Endometrial microvascular endothelial cells (primary cell): ENCODE data around the gene CYTH3. TPM values are rescaled to one million over a fixed set of nuclear protein-coding genes. Genes with fewer than 3 reads are reported as not detected.
"Not testable (repeated sequence)": the region's sequence is repeated elsewhere in the genome, so short reads cannot be mapped to it uniquely, and the experiment has no call there.

ENCODE experiments used
- in situ Hi-C: cut with HindIII; loops from 2 replicates; pipeline ENCODE4 v1.10.0; 2017; ENCODE audit warnings: low sequenced_read_pairs, low pct_unique_long_range_greater_than_20kb; ENCODE audit errors: inconsistent ontology term
- total RNA-seq: library from RNA; depleted of rRNA; stranded (reverse); fragments of >200 nt; gene quantifications from one replicate; pipeline ENCODE4 v1.2.3, GENCODE V29; 2015; ENCODE audit errors: inconsistent ontology term

Gene CYTH3
- total RNA-seq, 1 donor from 2014 or later, result 8.9 TPM

DNA sequence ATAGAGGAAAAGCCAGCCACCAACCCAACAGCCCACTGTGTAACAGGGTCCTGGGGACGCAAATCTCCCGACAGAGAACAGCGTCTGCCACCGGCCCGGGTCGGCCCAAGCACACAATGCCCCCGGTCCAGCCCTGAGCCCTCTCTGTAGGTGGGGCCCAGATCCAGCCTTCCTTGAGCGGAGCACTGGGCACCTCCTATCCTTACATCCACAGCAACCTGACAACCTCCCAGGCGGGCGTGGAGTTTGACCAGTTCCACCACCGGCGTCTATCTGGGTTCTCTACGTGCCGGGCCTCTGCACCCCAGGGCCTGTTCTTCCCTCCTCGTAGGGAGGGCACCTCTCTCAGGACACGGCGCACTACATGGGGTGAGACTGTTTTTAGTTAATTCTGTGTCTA lies 109.0 kb downstream of the CYTH3 start:
- in situ Hi-C loops, result no loop called here

DNA sequence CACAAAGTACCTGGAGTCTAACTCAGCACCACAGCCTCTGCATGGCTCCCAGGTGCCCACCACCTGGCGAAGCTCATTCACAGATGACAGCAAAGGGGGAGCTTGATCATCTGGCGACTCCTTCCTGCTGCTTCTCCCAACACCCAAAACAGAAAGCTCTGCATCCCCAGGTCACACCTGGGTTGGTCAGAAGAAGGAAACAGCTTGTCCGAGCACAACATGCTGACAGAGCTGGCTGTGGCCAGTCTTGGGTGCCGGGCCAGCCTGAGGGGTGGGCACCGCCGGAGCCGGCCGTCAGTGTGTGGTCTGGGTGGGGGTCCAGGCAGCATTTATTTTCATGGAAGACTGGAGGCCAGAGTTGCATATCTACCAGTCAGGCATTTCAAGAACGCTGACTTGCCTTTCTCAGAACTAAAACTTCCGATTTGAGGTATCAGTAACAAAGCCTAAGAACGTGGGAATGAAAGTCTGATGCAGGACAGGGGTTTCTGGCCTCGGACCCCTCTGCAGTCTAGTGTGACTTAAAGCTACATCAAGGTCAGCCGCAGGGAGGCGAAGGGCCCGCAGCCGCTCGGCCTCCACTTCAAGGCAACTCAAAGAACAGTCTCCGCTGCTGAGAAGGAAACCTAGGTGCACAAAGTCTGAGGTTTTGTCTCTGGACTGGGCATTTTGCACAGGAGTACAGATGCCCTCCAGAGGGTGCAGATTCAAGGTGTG lies 109.6 kb downstream of the CYTH3 start:
- in situ Hi-C loops, result no loop called here

DNA sequence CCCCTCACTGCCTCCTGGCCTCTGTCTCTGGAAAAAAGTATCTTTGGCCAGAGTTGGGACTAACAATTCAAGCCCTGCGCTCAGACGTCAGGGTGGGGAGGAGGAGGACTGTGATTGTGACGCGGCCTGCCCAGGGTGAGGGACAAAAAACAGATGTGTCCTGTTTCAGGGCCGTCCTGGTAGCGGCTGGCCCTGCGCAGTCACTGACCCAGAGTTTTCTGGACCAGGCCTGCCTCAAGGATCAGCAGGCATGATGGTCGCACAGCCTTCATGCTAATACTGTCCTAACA lies 110.1 kb downstream of the CYTH3 start:
- in situ Hi-C loops, result no loop called here

DNA sequence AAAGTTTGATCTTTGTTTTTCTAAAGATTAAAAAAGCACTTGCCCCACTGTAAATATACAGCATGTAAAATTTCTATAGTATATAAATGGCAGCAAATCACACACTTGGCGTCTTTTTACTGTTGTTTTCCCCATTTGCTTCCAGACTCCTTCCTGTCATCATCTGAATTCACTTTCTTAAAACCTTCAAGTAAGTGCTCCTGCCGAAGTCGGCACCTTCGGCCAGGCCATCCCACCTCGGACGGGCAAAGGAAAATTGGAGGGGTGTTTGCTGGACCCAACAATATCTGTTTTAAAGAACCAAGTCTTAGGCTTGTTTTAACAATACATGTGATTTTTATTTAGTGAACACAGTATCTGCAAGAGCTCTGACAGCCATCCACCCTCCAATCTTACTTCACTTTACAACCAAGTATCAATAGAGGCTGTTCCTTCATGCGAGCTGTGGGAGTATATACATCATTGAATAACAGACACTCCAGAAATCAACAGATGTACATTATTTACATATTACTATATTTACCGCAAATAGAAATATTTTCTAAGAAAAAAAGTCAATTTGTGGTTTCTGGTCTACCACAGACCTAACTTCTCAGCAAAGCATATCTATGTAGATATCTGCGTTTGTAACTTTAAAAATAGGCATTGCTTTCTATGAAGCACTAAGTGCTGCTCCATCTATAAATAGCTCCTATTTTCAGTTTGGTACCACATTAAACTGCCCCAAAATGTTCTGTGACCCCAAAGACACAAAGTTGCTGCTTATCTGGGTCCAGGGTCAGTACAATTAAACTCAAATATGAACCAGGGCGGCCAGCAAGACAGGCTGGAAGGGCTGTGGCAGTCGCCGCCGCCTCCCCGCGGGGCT lies 110.7 kb downstream of the CYTH3 start:
- in situ Hi-C loops, result no loop called here

DNA sequence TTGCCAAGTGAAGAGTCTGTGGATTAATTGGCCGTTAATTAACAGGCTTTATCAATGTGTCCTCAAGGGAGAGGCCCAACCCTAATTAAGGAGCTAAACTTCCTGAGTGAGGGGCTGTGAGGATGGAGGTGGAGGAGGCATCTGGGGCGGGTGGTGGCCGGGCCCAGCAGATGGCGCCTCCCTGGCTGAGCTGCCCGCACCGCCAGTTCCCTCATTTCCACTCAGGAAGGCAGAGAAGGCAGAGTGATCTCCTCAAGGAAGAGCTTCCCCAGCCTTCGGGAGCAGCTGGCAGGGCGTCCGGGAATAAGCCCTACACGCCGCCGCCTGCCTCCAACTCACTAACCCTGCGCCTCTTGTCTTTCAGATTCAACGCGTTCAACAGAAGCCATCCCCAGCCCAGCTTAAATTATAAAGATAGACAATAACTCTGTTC lies 112.2 kb downstream of the CYTH3 start:
- in situ Hi-C loops, result no loop called here

DNA sequence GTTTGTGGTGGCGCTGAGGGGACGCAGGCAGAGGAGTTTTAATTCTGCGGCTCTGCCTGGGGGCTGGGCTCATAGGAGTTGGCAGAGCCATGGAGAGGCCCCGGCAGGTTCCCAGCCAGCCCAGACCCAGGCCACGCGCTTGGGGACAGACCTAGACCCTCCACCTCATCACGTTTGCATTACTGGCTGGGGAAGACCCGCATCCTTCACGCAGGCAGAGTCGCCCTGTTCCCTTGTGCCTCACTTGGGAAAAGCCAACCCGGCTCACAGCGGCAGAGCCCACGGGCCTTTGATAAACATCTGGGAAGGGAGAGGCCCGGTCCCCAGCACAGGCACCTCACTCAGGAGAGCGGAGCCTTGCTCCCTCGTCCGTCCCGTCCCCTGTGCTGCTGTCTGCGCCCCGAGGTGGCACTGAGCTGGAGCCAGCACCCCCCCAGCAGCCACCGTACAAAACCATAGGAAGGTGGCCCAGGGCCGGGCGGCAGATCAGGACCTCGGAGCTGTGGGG lies 112.8 kb downstream of the CYTH3 start:
- in situ Hi-C loops, result no loop called here

DNA sequence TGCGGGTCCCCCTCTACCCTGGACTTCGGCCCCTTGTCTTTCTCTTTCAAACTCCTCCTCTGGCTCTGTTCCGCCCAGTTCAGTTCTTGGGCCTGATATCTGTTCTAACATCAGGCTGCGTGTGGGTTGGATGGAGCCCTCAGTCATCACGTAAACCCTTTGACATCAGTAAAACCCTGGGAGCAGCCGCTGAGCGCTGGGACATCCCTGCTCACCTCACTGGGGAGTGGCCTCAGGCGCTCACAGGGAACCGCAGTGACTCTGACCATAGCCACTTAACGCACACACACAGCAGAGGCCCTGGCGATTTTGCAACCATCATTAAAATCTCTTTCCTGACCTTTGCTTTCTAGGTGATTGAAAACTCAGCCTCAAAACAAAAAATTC lies 113.3 kb downstream of the CYTH3 start:
- in situ Hi-C loops, result no loop called here

DNA sequence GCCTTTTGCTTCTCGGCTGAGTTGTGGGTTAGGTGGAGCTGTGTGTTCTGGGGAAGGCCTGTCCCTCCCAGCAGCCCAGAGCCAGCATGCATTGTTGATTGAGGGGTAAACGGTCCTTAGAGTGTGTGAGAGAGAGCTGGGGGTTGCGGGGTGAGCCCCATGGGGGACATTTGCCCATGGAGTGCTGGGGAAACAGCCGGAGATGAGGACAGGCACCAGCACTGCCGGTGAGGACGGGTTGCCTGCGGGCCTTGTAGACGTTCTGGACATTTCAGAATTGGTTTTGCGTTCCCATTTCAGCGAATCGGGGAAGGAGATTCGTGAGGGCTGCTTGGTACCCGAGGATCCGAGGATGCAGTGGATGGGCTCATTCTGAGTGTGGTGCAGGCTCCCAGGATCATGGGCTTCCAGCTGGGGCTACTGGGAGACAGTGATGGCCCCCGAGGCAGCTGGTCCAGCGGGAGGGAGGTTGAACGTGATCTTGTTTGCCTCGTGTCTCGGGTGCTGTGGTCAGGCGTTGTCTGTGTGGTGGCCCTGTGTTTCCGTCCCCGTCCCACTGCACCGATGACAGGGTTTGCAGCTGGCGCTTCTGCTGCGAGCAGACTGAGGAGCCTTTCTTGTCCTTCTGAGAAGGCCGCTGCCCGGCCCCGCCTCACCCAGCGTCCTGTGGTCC lies 113.9 kb downstream of the CYTH3 start:
- in situ Hi-C loops, result no loop called here

DNA sequence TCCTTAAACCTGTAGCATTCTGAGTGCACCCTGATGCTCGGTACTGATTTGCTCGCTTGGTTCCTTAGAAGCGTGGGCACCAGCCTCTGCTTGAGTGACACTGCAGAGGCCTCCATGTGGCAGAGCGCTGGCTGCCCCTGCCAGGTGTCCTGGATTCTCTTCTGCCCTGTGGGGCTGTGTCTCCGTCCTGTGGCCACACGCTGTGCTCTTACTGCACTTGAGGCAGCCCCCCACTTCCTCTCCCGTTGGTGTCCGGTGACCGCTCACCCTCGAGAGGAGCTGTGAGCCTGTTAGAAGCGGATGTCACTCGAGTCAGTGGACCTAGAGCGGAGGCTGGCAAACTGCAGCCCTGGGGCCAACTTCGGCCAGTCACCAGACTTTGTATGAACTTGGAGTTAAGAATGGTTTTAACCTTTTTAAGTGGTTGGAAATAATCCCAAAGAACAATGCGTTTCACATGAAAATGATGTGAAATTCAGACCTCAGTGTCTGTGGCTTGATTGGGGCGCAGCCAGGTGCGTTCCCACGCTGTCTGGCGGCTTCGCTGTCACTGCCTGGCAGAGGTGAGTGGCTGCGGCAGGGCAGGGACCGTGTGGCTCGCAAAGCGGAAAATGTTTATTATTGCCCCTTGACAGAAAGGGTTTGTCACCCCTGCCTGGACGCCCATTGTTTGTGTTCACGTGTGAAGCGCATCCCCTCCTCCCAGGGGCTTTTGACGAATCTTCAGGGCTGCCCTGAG lies 114.6 kb downstream of the CYTH3 start:
- in situ Hi-C loops, result no loop called here

DNA sequence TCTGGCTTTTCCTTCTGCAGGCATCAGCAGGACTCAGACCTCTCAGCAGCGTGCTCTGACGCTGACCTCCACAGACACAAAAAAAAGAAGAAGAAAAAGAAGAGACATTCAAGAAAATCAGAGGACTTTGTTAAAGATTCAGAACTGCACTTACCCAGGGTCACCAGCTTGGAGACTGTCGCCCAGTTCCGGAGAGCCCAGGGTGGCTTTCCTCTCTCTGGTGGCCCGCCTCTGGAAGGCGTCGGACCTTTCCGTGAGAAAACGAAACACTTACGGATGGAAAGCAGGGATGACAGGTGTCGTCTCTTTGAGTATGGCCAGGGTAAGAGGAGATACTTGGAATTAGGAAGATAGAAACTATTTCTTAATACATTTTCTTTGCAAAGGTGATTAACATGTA lies 115.7 kb downstream of the CYTH3 start:
- in situ Hi-C loops, result no loop called here

DNA sequence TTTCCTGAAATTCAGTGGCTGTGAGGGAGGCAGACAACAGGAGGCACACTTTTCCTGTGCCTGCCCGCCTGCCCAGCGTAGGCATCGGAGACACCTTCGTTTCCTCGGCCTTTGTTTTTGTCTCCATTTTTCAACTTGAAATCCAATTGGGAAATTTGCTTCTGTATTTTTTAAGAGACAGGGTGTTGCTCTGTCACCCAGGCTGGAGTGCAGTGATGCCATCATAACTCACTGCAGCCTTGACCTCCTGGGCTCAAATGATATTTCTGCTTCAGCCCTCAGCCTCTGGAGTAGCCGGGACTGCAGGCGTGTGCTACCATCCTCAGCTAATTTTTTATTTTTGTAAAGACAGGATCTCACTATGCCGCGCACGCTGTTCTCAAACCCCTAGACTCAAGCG lies 116.8 kb downstream of the CYTH3 start:
- in situ Hi-C loops, result no loop called here

DNA sequence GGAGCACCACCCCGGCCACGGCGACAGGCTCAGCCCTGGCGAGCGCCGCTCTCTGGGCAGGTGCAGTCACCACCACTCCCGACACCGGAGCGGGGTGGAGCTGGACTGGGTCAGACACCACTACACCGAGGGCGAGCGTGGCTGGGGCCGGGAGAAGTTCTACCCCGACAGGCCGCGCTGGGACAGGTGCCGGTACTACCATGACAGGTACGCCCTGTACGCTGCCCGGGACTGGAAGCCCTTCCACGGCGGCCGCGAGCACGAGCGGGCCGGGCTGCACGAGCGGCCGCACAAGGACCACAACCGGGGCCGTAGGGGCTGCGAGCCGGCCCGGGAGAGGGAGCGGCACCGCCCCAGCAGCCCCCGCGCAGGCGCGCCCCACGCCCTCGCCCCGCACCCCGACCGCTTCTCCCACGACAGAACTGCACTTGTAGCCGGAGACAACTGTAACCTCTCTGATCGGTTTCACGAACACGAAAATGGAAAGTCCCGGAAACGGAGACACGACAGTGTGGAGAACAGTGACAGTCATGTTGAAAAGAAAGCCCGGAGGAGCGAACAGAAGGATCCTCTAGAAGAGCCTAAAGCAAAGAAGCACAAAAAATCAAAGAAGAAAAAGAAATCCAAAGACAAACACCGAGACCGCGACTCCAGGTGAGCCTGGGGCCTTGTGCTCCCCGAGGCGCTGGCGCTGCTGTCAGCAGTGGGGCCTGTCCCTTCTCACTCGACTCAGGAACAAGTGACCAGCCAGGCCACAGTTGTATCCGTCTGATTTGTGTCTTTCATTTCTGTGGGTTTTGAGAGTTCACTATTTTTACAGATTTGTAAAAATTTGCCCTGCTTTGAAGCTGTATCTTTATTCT lies 117.7 kb downstream of the CYTH3 start:
- in situ Hi-C loops, result no loop called here

DNA sequence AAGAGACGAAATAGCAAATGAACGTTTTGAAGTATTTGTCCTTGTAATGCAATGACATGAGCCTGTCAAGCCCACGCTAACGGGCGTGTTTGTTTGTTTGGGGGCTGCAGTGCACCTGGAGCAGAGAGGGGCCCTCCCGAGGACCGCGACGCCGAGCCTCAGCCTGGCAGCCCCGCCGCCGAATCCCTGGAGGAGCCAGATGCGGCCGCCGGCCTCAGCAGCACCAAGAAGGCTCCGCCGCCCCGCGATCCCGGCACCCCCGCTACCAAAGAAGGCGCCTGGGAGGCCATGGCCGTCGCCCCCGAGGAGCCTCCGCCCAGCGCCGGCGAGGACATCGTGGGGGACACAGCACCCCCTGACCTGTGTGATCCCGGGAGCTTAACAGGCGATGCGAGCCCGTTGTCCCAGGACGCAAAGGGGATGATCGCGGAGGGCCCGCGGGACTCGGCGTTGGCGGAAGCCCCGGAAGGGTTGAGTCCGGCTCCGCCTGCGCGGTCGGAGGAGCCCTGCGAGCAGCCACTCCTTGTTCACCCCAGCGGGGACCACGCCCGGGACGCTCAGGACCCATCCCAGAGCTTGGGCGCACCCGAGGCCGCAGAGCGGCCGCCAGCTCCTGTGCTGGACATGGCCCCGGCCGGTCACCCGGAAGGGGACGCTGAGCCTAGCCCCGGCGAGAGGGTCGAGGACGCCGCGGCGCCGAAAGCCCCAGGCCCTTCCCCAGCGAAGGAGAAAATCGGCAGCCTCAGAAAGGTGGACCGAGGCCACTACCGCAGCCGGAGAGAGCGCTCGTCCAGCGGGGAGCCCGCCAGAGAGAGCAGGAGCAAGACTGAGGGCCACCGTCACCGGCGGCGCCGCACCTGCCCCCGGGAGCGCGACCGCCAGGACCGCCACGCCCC lies 118.5 kb downstream of the CYTH3 start:
- in situ Hi-C loops, result no loop called here

DNA sequence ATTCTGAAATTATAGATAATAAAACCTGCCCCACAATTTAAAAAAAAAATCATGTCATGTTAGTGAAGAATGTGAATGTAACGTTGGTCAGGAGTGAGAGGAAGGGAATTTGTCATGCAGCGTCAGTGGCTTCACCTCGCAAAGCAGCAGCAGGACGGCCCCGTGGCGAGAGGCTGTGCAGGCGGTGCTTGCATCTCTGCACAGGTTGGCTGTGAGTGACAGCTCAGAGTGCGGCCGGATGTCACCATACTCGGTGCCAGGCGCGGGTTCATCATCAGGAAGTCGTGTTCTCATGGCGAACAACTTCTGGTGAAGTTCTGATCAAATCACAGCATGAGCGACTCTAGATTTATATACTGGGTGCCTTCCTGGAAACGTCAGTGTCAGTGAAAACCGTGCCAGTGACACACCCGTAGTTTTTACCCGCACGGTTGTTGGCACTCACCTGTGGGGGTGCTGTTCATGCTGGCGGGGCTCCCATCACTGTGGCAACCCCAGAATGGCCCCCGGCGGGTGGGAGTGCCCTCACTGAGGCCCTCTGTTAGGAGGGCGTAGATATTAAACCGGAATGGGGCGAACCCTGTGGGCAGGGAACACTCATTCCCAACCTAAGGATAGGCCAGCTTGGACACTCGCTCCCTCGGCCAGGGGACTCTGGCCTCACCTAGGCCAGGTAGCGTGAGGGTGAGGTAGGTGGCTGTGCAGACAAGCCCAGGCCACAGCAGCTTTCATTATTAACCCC lies 120.3 kb downstream of the CYTH3 start:
- in situ Hi-C loops, result no loop called here

DNA sequence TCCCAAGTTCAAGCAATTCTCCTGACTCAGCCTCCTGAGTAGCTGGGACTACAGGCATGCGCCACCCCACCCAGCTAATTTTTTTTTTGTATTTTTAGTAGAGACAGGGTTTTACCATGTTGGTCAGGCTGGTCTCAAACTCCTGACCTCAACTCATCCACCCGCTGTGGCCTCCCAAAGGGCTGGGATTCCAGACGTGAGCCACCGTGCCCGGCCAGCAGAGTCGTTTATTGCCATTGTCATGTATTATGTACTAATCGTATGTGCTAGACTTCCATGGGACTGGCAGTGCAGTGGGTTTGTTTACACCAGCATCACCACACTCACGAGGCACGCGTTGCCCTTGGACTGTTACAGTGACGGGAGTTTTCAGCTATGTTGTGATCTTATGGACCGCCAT lies 120.9 kb downstream of the CYTH3 start:
- in situ Hi-C loops, result not testable (repeated sequence)

DNA sequence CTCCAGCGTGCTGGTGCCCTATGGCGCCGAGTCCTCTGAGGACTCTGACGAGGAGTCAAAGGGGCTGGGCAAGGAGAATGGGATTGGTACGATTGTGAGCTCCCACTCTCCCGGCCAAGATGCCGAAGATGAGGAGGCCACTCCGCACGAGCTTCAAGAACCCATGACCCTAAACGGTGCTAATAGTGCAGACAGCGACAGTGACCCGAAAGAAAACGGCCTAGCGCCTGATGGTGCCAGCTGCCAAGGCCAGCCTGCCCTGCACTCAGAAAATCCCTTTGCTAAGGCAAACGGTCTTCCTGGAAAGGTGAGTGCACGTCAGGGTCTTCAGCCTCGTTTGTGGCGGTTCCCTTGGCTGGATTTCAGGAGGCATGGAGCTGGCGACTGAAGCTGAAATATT lies 122.4 kb downstream of the CYTH3 start:
- in situ Hi-C loops, result no loop called here
